Measurements from ENCODE around the gene TMEM79. TPM values are rescaled to one million over a fixed set of nuclear protein-coding genes. Genes with fewer than 3 reads are reported as not detected.

Gene TMEM79
- total and polyA plus RNA-seq, 3 experiments from 2014 or later, result 5.6 to 11.2 (median 10.8) TPM

- ChIA-PET CTCF (interaction anchor here (0.6 to 0.8 kb wide), 2 partner anchors 48 to 143 kb away, joined by 3 read pairs; no protein-coding TSS in a partner anchor), POLR2A (interaction anchor here (0.5 to 0.8 kb wide), 3 partner anchors 10 to 1034 kb away, joined by 3 to 7 read pairs (median 3); no protein-coding TSS in a partner anchor)
- Histone ChIP-seq H3K27me3 (ENCODE audit: insufficient read depth, low read length, poor library complexity, severe bottlenecking) (no peaks in the 10 kb centered on the region), H3K27ac (ENCODE audit: low read depth, low read length) (peak within 1 kb of the TSS; percentile 83), H3K4me1 (ENCODE audit: insufficient read depth, low read length) (peaks cover 25% of the 10 kb centered on the region), H3K4me3 (ENCODE audit: low read length) (peak within 1 kb of the TSS; percentile 94), H3K36me3 (ENCODE audit: insufficient read depth, low read length) (peaks cover 22% of the 10 kb centered on the region), H3K9me3 (ENCODE audit: low read length) (no peaks in the 10 kb centered on the region)
- Mint-ChIP-seq H3K27me3 (peaks cover 0 to 3% of the 10 kb centered on the region in 2 donors), H3K9me3 (no peaks in the 10 kb centered on the region), H3K36me3 (peaks cover 0 to 37% (median 3%) of the 10 kb centered on the region in 3 donors), H3K27ac (peak within 1 kb of the TSS; percentile 94 to 99 (median 98)), H3K4me1 (peaks cover 41 to 47% (median 44%) of the 10 kb centered on the region in 3 donors), H3K4me3 (peak within 1 kb of the TSS; percentile 90 to 96 (median 94))
- peak; percentile 97 to 100 (median 99) for DNase-seq
Observed at GRCh38 chr1:156338180-156338976, 54.3 kb downstream of the TMEM79 start, which contains the start of the genes CCT3 and TSACC. TSS of gene CCT3 (minus strand) at chr1:156338292. CDS start at chr1:156338184, 108 bp downstream. TSS of gene TSACC (plus strand) at chr1:156338526. CDS start at chr1:156339758, 1,232 bp downstream.

Other genes with a start within 250 kb of the TMEM79 start
- 10 to 100 TPM; 59.4 to 61.9 TPM for gene UBQLN4, start 230.5 kb upstream of the TMEM79 start, total RNA-seq
- 15.6 TPM for gene UBQLN4, start 230.5 kb upstream of the TMEM79 start, polyA plus RNA-seq
- gene LAMTOR2, start 229.5 kb upstream of the TMEM79 start, total RNA-seq, result 10 to 100 TPM; 61.9 to 67.4 TPM
- 134 TPM for gene LAMTOR2, start 229.5 kb upstream of the TMEM79 start, polyA plus RNA-seq
- gene RAB25, start 223.2 kb upstream of the TMEM79 start, total RNA-seq, result not detected
- gene RAB25, start 223.2 kb upstream of the TMEM79 start, polyA plus RNA-seq, result 0.76 TPM
- gene MEX3A, start 201.9 kb upstream of the TMEM79 start, total RNA-seq, result 1 to 10 TPM in 1 of 2 experiments, under 1 TPM in 1; 0.24 to 1.0 TPM
- not detected for gene MEX3A, start 201.9 kb upstream of the TMEM79 start, polyA plus RNA-seq
- 100 to 1,000 TPM; 325 to 335 TPM for gene LMNA, start 169.6 kb upstream of the TMEM79 start, total RNA-seq
- gene LMNA, start 169.6 kb upstream of the TMEM79 start, polyA plus RNA-seq, result 13.9 TPM
- gene SEMA4A, start 130.7 kb upstream of the TMEM79 start, total RNA-seq, result 10 to 100 TPM; 21.6 to 23.0 TPM
- 10.7 TPM for gene SEMA4A, start 130.7 kb upstream of the TMEM79 start, polyA plus RNA-seq
- 10 to 100 TPM; 30.8 to 32.4 TPM for gene SLC25A44, start 90.2 kb upstream of the TMEM79 start, total RNA-seq
- gene SLC25A44, start 90.2 kb upstream of the TMEM79 start, polyA plus RNA-seq, result 21.4 TPM
- gene PMF1, start 71.3 kb upstream of the TMEM79 start, total RNA-seq, result 10 to 100 TPM; 85.9 to 88.3 TPM
- gene PMF1, start 71.3 kb upstream of the TMEM79 start, polyA plus RNA-seq, result 83.3 TPM
- 1 to 10 TPM in 1 of 2 experiments, under 1 TPM in 1; 0.97 to 1.5 TPM for gene BGLAP, start 42.1 kb upstream of the TMEM79 start, total RNA-seq
- not detected for gene BGLAP, start 42.1 kb upstream of the TMEM79 start, polyA plus RNA-seq
- gene PAQR6, start 36.3 kb upstream of the TMEM79 start, total RNA-seq, result 1 to 10 TPM; 1.9 TPM
- gene PAQR6, start 36.3 kb upstream of the TMEM79 start, polyA plus RNA-seq, result 0.53 TPM
- 100 to 1,000 TPM; 110 to 117 TPM for gene SMG5, start 1.5 kb upstream of the TMEM79 start, total RNA-seq
- gene SMG5, start 1.5 kb upstream of the TMEM79 start, polyA plus RNA-seq, result 27.3 TPM
- 10 to 100 TPM; 19.5 to 20.9 TPM for gene GLMP, start 11.4 kb downstream of the TMEM79 start, total RNA-seq
- 18.9 TPM for gene GLMP, start 11.4 kb downstream of the TMEM79 start, polyA plus RNA-seq
- under 1 TPM in 1 of 2 experiments, not detected in 1; 0.35 TPM for gene VHLL, start 15.0 kb downstream of the TMEM79 start, total RNA-seq
- gene VHLL, start 15.0 kb downstream of the TMEM79 start, polyA plus RNA-seq, result not detected
- 100 to 1,000 TPM; 526 to 528 TPM for gene CCT3, start 54.0 kb downstream of the TMEM79 start, total RNA-seq
- gene CCT3, start 54.0 kb downstream of the TMEM79 start, polyA plus RNA-seq, result 199 TPM
- under 1 TPM in 1 of 2 experiments, not detected in 1; 0.53 TPM for gene TSACC, start 54.2 kb downstream of the TMEM79 start, total RNA-seq
- 0.84 TPM for gene TSACC, start 54.2 kb downstream of the TMEM79 start, polyA plus RNA-seq
- gene RHBG, start 84.9 kb downstream of the TMEM79 start, total RNA-seq, result not detected
- not detected for gene RHBG, start 84.9 kb downstream of the TMEM79 start, polyA plus RNA-seq
- 10 to 100 TPM; 32.9 to 35.4 TPM for gene MEF2D, start 216.4 kb downstream of the TMEM79 start, total RNA-seq
- gene MEF2D, start 216.4 kb downstream of the TMEM79 start, polyA plus RNA-seq, result 19.2 TPM